ENCODE results near the gene GALT. TPM values are rescaled to one million over a fixed set of nuclear protein-coding genes. Genes with fewer than 3 reads are reported as not detected.

GALT gene
- total and polyA plus RNA-seq, 2 donors (not counting 1 experiment from before 2014, with no cell fraction given), result 111 to 167 TPM

- DNase-seq, result no peak
- no peaks in the 10 kb centered on the region for H3K9me3 ChIP-seq (ENCODE audit: control extremely low read depth in 1 of 3, control insufficient read depth in 2 of 3, insufficient read depth in 1 of 3, low read length in 2 of 3)
- H3K4me3 ChIP-seq (ENCODE audit: control extremely low read depth in 1 of 5, extremely low read depth in 1 of 5, insufficient read depth in 1 of 5, low read depth in 2 of 5, low read length in 4 of 5), result no peak overlapping the region
- no peak for ATAC-seq (ENCODE audit: low read depth)
- no peak overlapping the region for H3K27ac ChIP-seq (ENCODE audit: low read length in 2 of 2)
- CTCF ChIA-PET, result interaction anchor here (1.0 kb wide), 1 partner anchor 12 kb away, joined by 3 read pairs; no protein-coding TSS in a partner anchor
- no peaks in the 10 kb centered on the region for H4K20me1 ChIP-seq (ENCODE audit: control insufficient read depth, insufficient read depth, low read length, poor library complexity, severe bottlenecking)
- H3K9ac ChIP-seq (ENCODE audit: low read length), result no peak overlapping the region
- Mint-ChIP-seq H3K9me3 (ENCODE audit: insufficient read depth) (no peaks in the 10 kb centered on the region), H3K27ac (no peak overlapping the region), H3K27me3 (peaks cover 8% of the 10 kb centered on the region), H3K4me1 (peaks cover 3% of the 10 kb centered on the region), H3K4me3 (no peak overlapping the region)
- no peak overlapping the region for H3K4me2 ChIP-seq (replicated peaks; ENCODE audit: low read depth, low read length, poor library complexity, severe bottlenecking)
- peaks cover 0 to 4% (median 0%) of the 10 kb centered on the region in 4 experiments for H3K27me3 ChIP-seq (replicated peaks in 1 of 4; ENCODE audit: control extremely low read depth in 1 of 4, control insufficient read depth in 3 of 4, insufficient read depth in 4 of 4, low read length in 3 of 4)
- WGBS (ENCODE audit: insufficient coverage), result 95% methylated on average over 3 of the region's 4 CpGs
- intact Hi-C loops (cut with micrococcal nuclease), result no loop called here
- POLR2A ChIA-PET, result no interaction called here
- H3K36me3 ChIP-seq (replicated peaks in 1 of 2; ENCODE audit: control extremely low read depth in 1 of 2, control insufficient read depth in 1 of 2, extremely low read depth in 1 of 2, insufficient read depth in 2 of 2, low read length in 1 of 2), result no peaks in the 10 kb centered on the region
- no peak overlapping the region for H2AFZ ChIP-seq (ENCODE audit: insufficient read depth, low read depth, low read length, poor library complexity, severe bottlenecking)
- H3K79me2 ChIP-seq (ENCODE audit: control insufficient read depth, insufficient read depth, low read length), result no peaks in the 10 kb centered on the region
- peaks cover 0 to 8% of the 10 kb centered on the region in 2 donors for H3K4me1 ChIP-seq (ENCODE audit: control insufficient read depth in 2 of 2, insufficient read depth in 2 of 2, low read length in 2 of 2)
- TF ChIP-seq CTCF (IDR thresholded peaks at IDR 0.05), result no peak
- no peak for TF ChIP-seq EZH2 (IDR thresholded peaks at IDR 0.05; ENCODE audit: borderline replicate concordance, insufficient read depth, low read depth, low read length, poor library complexity, severe bottlenecking)
Measured at GRCh38 chr9:34684816-34685215, 38.3 kb downstream of the GALT start.

- WGBS (ENCODE audit: insufficient coverage), result 45% methylated on average over 2 of the region's 4 CpGs
- H3K27me3 Mint-ChIP-seq, result peaks cover 8% of the 10 kb centered on the region
- DNase-seq (no peak), ATAC-seq (ENCODE audit: low read depth) (no peak)
- CTCF ChIA-PET, result interaction anchor here (0.6 to 1.5 kb wide), 3 partner anchors 12 to 31 kb away, joined by 3 read pairs; no protein-coding TSS in a partner anchor
- Histone ChIP-seq H3K4me3 (ENCODE audit: control extremely low read depth in 1 of 5, extremely low read depth in 1 of 5, insufficient read depth in 1 of 5, low read depth in 2 of 5, low read length in 4 of 5) (no peak overlapping the region), H3K4me2 (replicated peaks; ENCODE audit: low read depth, low read length, poor library complexity, severe bottlenecking) (no peak overlapping the region), H3K27me3 (replicated peaks in 1 of 4; ENCODE audit: control extremely low read depth in 1 of 4, control insufficient read depth in 3 of 4, insufficient read depth in 4 of 4, low read length in 3 of 4) (peaks cover 0 to 4% (median 0%) of the 10 kb centered on the region in 4 experiments), H4K20me1 (ENCODE audit: control insufficient read depth, insufficient read depth, low read length, poor library complexity, severe bottlenecking) (no peaks in the 10 kb centered on the region), H3K36me3 (replicated peaks in 1 of 2; ENCODE audit: control extremely low read depth in 1 of 2, control insufficient read depth in 1 of 2, extremely low read depth in 1 of 2, insufficient read depth in 2 of 2, low read length in 1 of 2) (no peaks in the 10 kb centered on the region), H3K4me1 (ENCODE audit: control insufficient read depth in 2 of 2, insufficient read depth in 2 of 2, low read length in 2 of 2) (peaks cover 0 to 8% of the 10 kb centered on the region in 2 donors), H3K9ac (ENCODE audit: low read length) (no peak overlapping the region), H3K79me2 (ENCODE audit: control insufficient read depth, insufficient read depth, low read length) (no peaks in the 10 kb centered on the region), H2AFZ (ENCODE audit: insufficient read depth, low read depth, low read length, poor library complexity, severe bottlenecking) (no peak overlapping the region), H3K9me3 (ENCODE audit: control extremely low read depth in 1 of 3, control insufficient read depth in 2 of 3, insufficient read depth in 1 of 3, low read length in 2 of 3) (no peaks in the 10 kb centered on the region), H3K27ac (ENCODE audit: low read length in 2 of 2) (no peak overlapping the region)
- POLR2A ChIA-PET, result no interaction called here
- peaks cover 3% of the 10 kb centered on the region for H3K4me1 Mint-ChIP-seq
- TF ChIP-seq EZH2 (IDR thresholded peaks at IDR 0.05; ENCODE audit: borderline replicate concordance, insufficient read depth, low read depth, low read length, poor library complexity, severe bottlenecking) (no peak), CTCF (IDR thresholded peaks at IDR 0.05) (no peak)
- H3K9me3 Mint-ChIP-seq (ENCODE audit: insufficient read depth), result no peaks in the 10 kb centered on the region
- intact Hi-C loops (cut with micrococcal nuclease), result no loop called here
- H3K27ac Mint-ChIP-seq, result no peak overlapping the region
- no peak overlapping the region for H3K4me3 Mint-ChIP-seq
Measured at GRCh38 chr9:34685591-34685990, 39.1 kb downstream of the GALT start.
